ENCODE results near the gene ACSM4.

The ACSM4 gene

GRCh38 chr12:7303772-7304171, at the start of gene ACSM4:
TSS of gene ACSM4 (plus strand) at chr12:7304072. CDS start at chr12:7304332, 260 bp downstream.
- Histone ChIP-seq H3K79me2 (ENCODE audit: insufficient read depth, low read depth) (no peaks in the 10 kb centered on the region), H3K4me3 (IDR thresholded peaks at IDR 0.05; ENCODE audit: insufficient read depth, low read depth, low read length) (no peak within 1 kb of the TSS), H4K20me1 (ENCODE audit: insufficient read depth) (no peaks in the 10 kb centered on the region), H3K27ac (no peak within 1 kb of the TSS), H3K9ac (no peak within 1 kb of the TSS), H3K27me3 (ENCODE audit: insufficient read depth, low read depth) (no peaks in the 10 kb centered on the region; the same call in 1 of the 2 replicates), H3K4me2 (no peak within 1 kb of the TSS), H3K4me1 (ENCODE audit: low read depth, poor library complexity, severe bottlenecking) (no peaks in the 10 kb centered on the region), H2AFZ (ENCODE audit: low read depth) (no peak within 1 kb of the TSS), H3K36me3 (ENCODE audit: insufficient read depth) (no peaks in the 10 kb centered on the region)
- no peak for TF ChIP-seq CTCF (conservative IDR thresholded peaks at IDR 0.05; ENCODE audit: low read depth, low read length)

GRCh38 chr12:7259060-7259459, 44.8 kb upstream of the ACSM4 start:
- no peak overlapping the region for H3K9ac ChIP-seq
- H3K4me2 ChIP-seq, result no peak overlapping the region
- H2AFZ ChIP-seq (ENCODE audit: low read depth), result no peak overlapping the region
- H3K27ac ChIP-seq, result no peak overlapping the region
- no peaks in the 10 kb centered on the region for H3K27me3 ChIP-seq (ENCODE audit: insufficient read depth, low read depth)
- TF ChIP-seq CTCF (conservative IDR thresholded peaks at IDR 0.05; ENCODE audit: low read depth, low read length), result no peak
- no peak overlapping the region for H3K4me3 ChIP-seq (IDR thresholded peaks at IDR 0.05; ENCODE audit: insufficient read depth, low read depth, low read length)
- no peaks in the 10 kb centered on the region for H3K79me2 ChIP-seq (ENCODE audit: insufficient read depth, low read depth)
- H3K36me3 ChIP-seq (ENCODE audit: insufficient read depth), result no peaks in the 10 kb centered on the region
- no peaks in the 10 kb centered on the region for H3K4me1 ChIP-seq (ENCODE audit: low read depth, poor library complexity, severe bottlenecking)
- H4K20me1 ChIP-seq (ENCODE audit: insufficient read depth), result no peaks in the 10 kb centered on the region

- Histone ChIP-seq H3K79me2 (ENCODE audit: insufficient read depth, low read depth) (no peaks in the 10 kb centered on the region), H3K36me3 (ENCODE audit: insufficient read depth) (no peaks in the 10 kb centered on the region), H3K4me2 (no peak overlapping the region), H2AFZ (ENCODE audit: low read depth) (no peak overlapping the region), H3K27ac (no peak overlapping the region), H3K9ac (no peak overlapping the region), H4K20me1 (ENCODE audit: insufficient read depth) (no peaks in the 10 kb centered on the region), H3K27me3 (ENCODE audit: insufficient read depth, low read depth) (no peaks in the 10 kb centered on the region), H3K4me1 (ENCODE audit: low read depth, poor library complexity, severe bottlenecking) (no peaks in the 10 kb centered on the region), H3K4me3 (IDR thresholded peaks at IDR 0.05; ENCODE audit: insufficient read depth, low read depth, low read length) (no peak overlapping the region)
- no peak for TF ChIP-seq CTCF (conservative IDR thresholded peaks at IDR 0.05; ENCODE audit: low read depth, low read length)
Measured at GRCh38 chr12:7264538-7264937, 39.3 kb upstream of the ACSM4 start.

- H3K9ac ChIP-seq, result no peak overlapping the region
- no peaks in the 10 kb centered on the region for H3K4me1 ChIP-seq (ENCODE audit: low read depth, poor library complexity, severe bottlenecking)
- H4K20me1 ChIP-seq (ENCODE audit: insufficient read depth), result no peaks in the 10 kb centered on the region
- no peak overlapping the region for H2AFZ ChIP-seq (ENCODE audit: low read depth)
- H3K36me3 ChIP-seq (ENCODE audit: insufficient read depth), result no peaks in the 10 kb centered on the region
- TF ChIP-seq CTCF (conservative IDR thresholded peaks at IDR 0.05; ENCODE audit: low read depth, low read length), result no peak
- H3K79me2 ChIP-seq (ENCODE audit: insufficient read depth, low read depth), result no peaks in the 10 kb centered on the region
- H3K27ac ChIP-seq, result no peak overlapping the region
- H3K27me3 ChIP-seq (ENCODE audit: insufficient read depth, low read depth), result no peaks in the 10 kb centered on the region
- H3K4me3 ChIP-seq (IDR thresholded peaks at IDR 0.05; ENCODE audit: insufficient read depth, low read depth, low read length), result no peak overlapping the region
- no peak overlapping the region for H3K4me2 ChIP-seq
Measured at GRCh38 chr12:7265251-7265650, 38.6 kb upstream of the ACSM4 start.

Measured in KMS-11 (cell line).